Tibial nerve (tissue), 4 donors: Measurements from ENCODE around the gene COX8A.

ENCODE experiments used
- CTCF ChIP-seq, 5 experiments: fragments of 200-600 bp in 3 of 5; fragments of 450-650 bp in 2 of 5; sonication (generic) in 3 of 5; IDR thresholded peaks; one replicate each; pipeline ENCODE4 v1.5.1; 2016 to 2019; ENCODE audit warnings: antibody characterized with exemption in 5 of 5, mild to moderate bottlenecking in 3 of 5, moderate library complexity in 2 of 5
- EP300 ChIP-seq, 2 donors: sonication (generic); formaldehyde crosslinking; IDR thresholded peaks; one replicate each; pipeline ENCODE4 v1.6.1; 2017; ENCODE audit warnings: antibody characterized with exemption in 2 of 2, mild to moderate bottlenecking in 1 of 2
- POLR2A ChIP-seq, 2 donors: fragments of 450-650 bp; IDR thresholded peaks; one replicate each; pipeline ENCODE4 v1.6.1; 2017; ENCODE audit warnings: antibody characterized with exemption in 2 of 2, mild to moderate bottlenecking in 2 of 2, moderate library complexity in 2 of 2

DNA sequence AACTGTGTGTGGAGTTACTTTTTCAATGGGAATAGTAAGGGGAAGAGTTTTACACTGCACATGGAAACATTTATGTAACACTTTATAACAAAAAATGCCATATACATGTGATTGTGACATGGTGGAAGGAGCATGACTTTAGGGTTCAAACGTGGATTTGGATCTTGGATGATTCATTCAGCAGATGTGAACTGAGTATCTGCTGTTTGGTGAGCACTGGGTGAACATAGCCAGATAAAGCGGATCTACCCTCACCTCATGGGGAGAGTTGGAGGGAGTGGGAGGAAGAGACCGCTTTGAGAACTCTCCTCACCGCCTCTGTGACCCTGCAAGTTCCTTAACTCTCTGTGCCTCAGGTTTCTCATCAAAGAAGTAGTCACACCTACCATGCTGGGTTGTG lies 32.5 kb upstream of the COX8A start:
- TF ChIP-seq CTCF (IDR thresholded peaks at IDR 0.05) (no peak), EP300 (IDR thresholded peaks at IDR 0.05) (no peak), POLR2A (IDR thresholded peaks at IDR 0.05) (no peak)
